GM12891 (cell line): Measurements from ENCODE around the gene TST.

ENCODE experiments used
- DNase-seq: peaks from one replicate; pipeline ENCODE4 v3.0.0; 2011; ENCODE audit warnings: low spot score; ENCODE audit not compliant: insufficient read length
- FAIRE-seq: peaks from 2 replicates; lab custom pipeline; 2011; peaks lifted over from hg19 to GRCh38; lab: Jason Lieb, UNC
- PAX5 ChIP-seq: IDR thresholded peaks from 2 replicates; pipeline ENCODE4 v1.6.1; 2011; ENCODE audit warnings: low read length, moderate library complexity, mild to moderate bottlenecking; ENCODE audit not compliant: insufficient read depth, severe bottlenecking
- POLR2A ChIP-seq: IDR thresholded peaks from 2 replicates; pipeline ENCODE4 v1.6.1; 2011; ENCODE audit warnings: low read depth, low read length, control low read depth
- POLR2AphosphoS5 ChIP-seq: IDR thresholded peaks from 2 replicates; pipeline ENCODE4 v1.6.1; 2011; ENCODE audit warnings: low read depth, low read length, control low read depth
- POU2F2 ChIP-seq: IDR thresholded peaks from 2 replicates; pipeline ENCODE4 v1.6.1; 2011; ENCODE audit warnings: low read depth, mild to moderate bottlenecking, control low read depth, low read length, moderate library complexity
- SPI1 ChIP-seq: IDR thresholded peaks from 2 replicates; pipeline ENCODE4 v1.6.1; 2011; ENCODE audit warnings: low read depth, low read length, control low read depth
- TAF1 ChIP-seq: IDR thresholded peaks from 2 replicates; pipeline ENCODE4 v1.6.1; 2011; ENCODE audit warnings: low read depth, low read length, control low read depth

TST gene

GRCh38 chr22:37054600-37055365 lies 35.5 kb upstream of the TST start:
- DNase-seq = no peak
- TF ChIP-seq SPI1 = no peak
- no peak for TF ChIP-seq POU2F2
- no peak for TF ChIP-seq PAX5
- TF ChIP-seq POLR2A = no peak
- TF ChIP-seq TAF1 = no peak
- no peak for TF ChIP-seq POLR2AphosphoS5
- no peak for FAIRE-seq

- FAIRE-seq (no peak), DNase-seq (no peak)
- TF ChIP-seq SPI1 (no peak), POU2F2 (no peak), POLR2A (no peak), POLR2AphosphoS5 (no peak), PAX5 (no peak), TAF1 (no peak)
Observed at GRCh38 chr22:37054056-37054395, 34.8 kb upstream of the TST start.

- no peak for TF ChIP-seq SPI1
- no peak for TF ChIP-seq POLR2A
- no peak for TF ChIP-seq POU2F2
- no peak for TF ChIP-seq PAX5
- no peak for TF ChIP-seq TAF1
- TF ChIP-seq POLR2AphosphoS5 = no peak
- FAIRE-seq = no peak
- DNase-seq = no peak
Observed at GRCh38 chr22:37053310-37054055, 34.2 kb upstream of the TST start.

GRCh38 chr22:37052386-37053309 lies 33.4 kb upstream of the TST start:
- TF ChIP-seq SPI1 (no peak), POU2F2 (no peak), POLR2AphosphoS5 (no peak), POLR2A (no peak), TAF1 (no peak), PAX5 (no peak)
- DNase-seq (no peak), FAIRE-seq (peak; percentile 61)

GRCh38 chr22:37051391-37052385 lies 32.4 kb upstream of the TST start, which contains the start of gene KCTD17:
Gene KCTD17, plus strand, starts transcription at chr22:37051742. Its CDS starts 19 bp downstream, at chr22:37051761.
- peak; percentile 99 for DNase-seq
- FAIRE-seq = peak; percentile 90
- TF ChIP-seq PAX5 (no peak), POU2F2 (no peak), POLR2AphosphoS5 (no peak), SPI1 (no peak), POLR2A (no peak), TAF1 (no peak)

GRCh38 chr22:37050913-37051312 lies 31.7 kb upstream of the TST start:
- FAIRE-seq = peak; percentile 33
- TF ChIP-seq POLR2AphosphoS5 (no peak), POU2F2 (no peak), PAX5 (no peak), SPI1 (no peak), TAF1 (no peak), POLR2A (no peak)
- no peak for DNase-seq

GRCh38 chr22:37049224-37049623 lies 30.0 kb upstream of the TST start:
- no peak for TF ChIP-seq PAX5
- TF ChIP-seq POLR2AphosphoS5 = no peak
- no peak for TF ChIP-seq SPI1
- TF ChIP-seq POLR2A = no peak
- no peak for TF ChIP-seq TAF1
- no peak for TF ChIP-seq POU2F2
- FAIRE-seq = no peak
- DNase-seq = no peak

GRCh38 chr22:37048133-37048532 lies 28.9 kb upstream of the TST start:
- no peak for FAIRE-seq
- no peak for DNase-seq
- TF ChIP-seq POU2F2 = no peak
- TF ChIP-seq SPI1 = no peak
- no peak for TF ChIP-seq PAX5
- TF ChIP-seq POLR2A = no peak
- no peak for TF ChIP-seq TAF1
- TF ChIP-seq POLR2AphosphoS5 = no peak

GRCh38 chr22:37047006-37047405 lies 27.8 kb upstream of the TST start:
- DNase-seq = no peak
- no peak for FAIRE-seq
- TF ChIP-seq TAF1 = no peak
- TF ChIP-seq POLR2A = no peak
- no peak for TF ChIP-seq SPI1
- no peak for TF ChIP-seq POLR2AphosphoS5
- TF ChIP-seq POU2F2 = no peak
- no peak for TF ChIP-seq PAX5
